Ovary (tissue), 3 donors: ENCODE results near the gene ZNF609.

Experiments
- CTCF ChIP-seq, 3 donors: fragments of 450-650 bp in 2 of 3; fragments of 200-600 bp in 1 of 3; IDR thresholded peaks; one replicate each; pipeline versions ENCODE4 v1.5.1 to v1.8.0; 2016 to 2022; ENCODE audit warnings: antibody characterized with exemption in 3 of 3, mild to moderate bottlenecking in 1 of 3
- EP300 ChIP-seq: sonication (generic); formaldehyde crosslinking; IDR thresholded peaks from one replicate; pipeline ENCODE4 v1.6.1; 2017; ENCODE audit warnings: antibody characterized with exemption
- POLR2A ChIP-seq: fragments of 450-650 bp; IDR thresholded peaks from one replicate; pipeline ENCODE4 v1.6.1; 2017; ENCODE audit warnings: antibody characterized with exemption, mild to moderate bottlenecking, moderate library complexity
- donor health status: DM: no; HTN: no; CAD: no.

- TF ChIP-seq EP300 (no peak), CTCF (IDR thresholded peaks at IDR 0.05) (no peak), POLR2A (no peak)
These were observed 1.4 kb downstream of the ZNF609 start for GRCh38 chr15:64461721-64462162.
